GM21786 (cell line): ENCODE data around the gene C8B.

Source experiments
- ATAC-seq: cut with Tn5 transposase; IDR thresholded peaks from one replicate; pipeline ENCODE4 v1.9.1; 2021; ENCODE audit not compliant: unreplicated experiment

The C8B gene

GRCh38 chr1:56965916-56966697 is at the start of gene C8B:
C8B (minus strand) TSS chr1:56966015; CDS start chr1:56965948, 67 bp downstream.
- ATAC-seq: no peak

- ATAC-seq: no peak
Observed at GRCh38 chr1:57015071-57015470, 49.3 kb upstream of the C8B start.

GRCh38 chr1:57013522-57013921 is 47.7 kb upstream of the C8B start:
- no peak for ATAC-seq

GRCh38 chr1:57012315-57012714 is 46.5 kb upstream of the C8B start:
- no peak for ATAC-seq

DNA sequence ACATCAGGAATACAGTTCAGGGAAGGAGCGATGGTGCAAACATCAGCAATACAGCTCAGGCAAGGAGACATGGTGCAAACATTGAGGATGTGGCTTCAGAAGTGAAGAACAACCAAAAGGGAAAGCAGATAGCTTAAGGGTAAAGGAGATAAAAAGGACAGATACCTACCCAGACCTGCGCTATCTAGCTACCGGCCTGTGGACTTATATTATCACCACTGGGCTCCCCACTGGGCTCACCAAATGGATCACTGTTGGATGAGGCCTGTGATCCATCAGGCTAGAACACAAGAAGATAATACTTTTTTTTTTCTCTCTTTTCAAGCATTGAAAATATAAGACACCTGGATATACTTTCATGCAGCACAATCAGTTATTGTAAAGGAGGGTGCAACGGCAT is 44.7 kb upstream of the C8B start:
- no peak for ATAC-seq

DNA sequence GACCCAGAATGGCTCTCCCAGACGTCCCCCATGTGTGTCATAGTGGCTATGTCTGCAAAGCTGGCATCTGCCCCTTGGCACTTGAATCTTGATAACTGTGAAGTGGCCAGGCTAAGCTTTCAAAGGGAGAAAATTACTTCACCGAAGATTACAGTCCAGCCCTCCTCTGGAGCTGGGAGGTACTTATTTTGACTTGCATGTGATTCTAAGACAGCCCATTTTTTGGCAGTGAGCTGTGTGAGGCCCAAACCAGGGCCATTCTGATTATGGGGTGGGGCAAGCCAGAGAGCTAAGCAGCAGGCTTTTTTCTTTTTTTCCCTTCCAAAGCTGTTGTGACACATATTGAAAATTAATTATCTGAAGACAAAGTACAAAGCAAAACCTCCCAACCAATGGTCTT is 42.1 kb upstream of the C8B start:
- no peak for ATAC-seq

DNA sequence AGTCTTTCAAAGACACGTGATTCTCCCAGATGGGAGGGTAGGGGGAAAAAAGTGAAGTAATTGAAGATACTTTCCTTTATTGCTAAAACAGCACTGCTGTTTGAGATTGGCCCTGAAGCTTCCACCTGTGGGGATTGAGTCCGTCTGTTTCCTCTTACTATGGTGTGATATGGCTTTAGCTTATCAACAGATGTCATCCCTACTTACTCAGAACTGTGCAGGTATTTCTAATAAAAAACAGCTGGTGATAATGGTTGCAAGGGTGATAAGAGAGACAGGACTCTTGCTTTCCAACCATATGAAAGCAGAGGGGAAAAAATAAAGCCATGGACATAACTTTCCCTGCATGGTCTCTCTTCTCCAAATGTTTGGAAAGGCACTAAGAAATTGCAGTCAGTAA is 41.7 kb upstream of the C8B start:
- no peak for ATAC-seq

DNA sequence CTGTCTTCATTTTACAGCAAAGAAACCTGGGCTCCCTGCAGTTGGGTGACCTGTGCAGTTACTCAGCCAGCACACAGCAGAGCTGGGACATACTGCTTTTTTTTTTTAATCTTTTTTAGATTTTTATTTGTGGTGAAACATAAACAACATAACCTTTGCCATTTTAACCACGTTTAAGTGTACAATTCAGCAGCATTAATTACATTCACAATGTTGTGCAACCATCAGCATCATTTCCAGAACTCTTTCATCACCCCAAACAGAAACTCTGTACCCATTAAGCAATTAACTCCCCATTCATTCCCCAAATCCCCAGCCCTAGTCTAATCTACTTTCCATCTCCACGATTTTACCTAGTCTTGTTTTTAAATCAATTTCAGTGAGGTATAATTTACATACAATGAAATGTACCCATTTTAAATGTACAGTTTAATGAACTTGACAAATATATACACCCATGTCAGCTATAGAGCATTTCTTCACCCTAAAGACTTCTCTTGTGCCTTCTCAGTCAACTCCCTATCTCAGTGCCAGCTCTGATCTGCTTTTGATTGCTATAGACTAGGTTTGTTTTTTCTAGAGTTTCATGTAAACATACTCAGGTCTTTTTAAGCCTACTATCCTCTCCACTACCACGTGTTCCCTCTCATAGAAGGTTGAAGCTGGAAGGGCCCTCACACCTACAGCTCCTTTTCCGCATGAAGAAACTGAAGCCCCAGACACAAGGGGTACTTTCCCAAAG is 37.8 kb upstream of the C8B start:
- no peak for ATAC-seq

- ATAC-seq: no peak
Observed at GRCh38 chr1:56995414-56996100, 29.7 kb upstream of the C8B start.

DNA sequence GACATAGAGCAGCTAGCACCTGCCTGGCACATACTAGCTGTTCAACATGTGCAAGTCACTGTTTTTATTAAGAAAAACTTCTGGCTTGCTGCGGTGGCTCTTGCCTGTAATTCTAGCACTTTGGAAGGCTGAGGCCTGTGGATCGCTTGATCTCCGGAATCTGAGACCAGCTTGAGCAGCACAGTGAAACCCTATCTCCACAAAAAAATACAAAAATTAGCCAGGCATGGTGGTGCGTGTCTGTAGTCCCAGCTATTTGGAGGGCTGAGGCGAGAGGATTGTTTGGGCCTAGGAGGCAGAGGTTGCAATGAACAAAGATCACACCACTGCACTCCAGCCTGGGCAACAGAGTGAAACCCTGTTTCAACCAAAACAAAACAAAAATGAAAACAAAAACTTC is 27.7 kb upstream of the C8B start:
- no peak for ATAC-seq

GRCh38 chr1:56992318-56993125 is 26.7 kb upstream of the C8B start:
- no peak for ATAC-seq

- no peak for ATAC-seq
Observed at GRCh38 chr1:56991576-56991975, 25.8 kb upstream of the C8B start.

DNA sequence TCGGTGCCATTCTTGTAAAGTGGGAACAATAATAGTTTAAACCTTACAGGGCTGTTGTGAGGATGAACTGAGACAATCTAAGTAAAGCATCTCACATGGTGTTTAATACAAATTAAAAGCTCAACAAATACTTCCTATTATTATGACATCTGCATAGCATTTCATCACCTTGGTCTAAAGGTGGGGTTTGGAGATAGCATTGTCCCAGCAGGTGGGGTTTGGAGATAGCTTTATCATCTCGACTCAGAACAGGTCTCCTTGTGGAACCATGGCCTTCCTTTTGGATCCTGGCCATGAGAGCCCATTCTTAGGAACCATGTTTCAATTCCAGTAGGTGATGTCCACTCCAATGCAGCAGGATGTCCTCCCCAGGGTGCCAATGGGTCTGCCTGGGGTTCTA is 20.6 kb upstream of the C8B start:
- ATAC-seq: no peak

DNA sequence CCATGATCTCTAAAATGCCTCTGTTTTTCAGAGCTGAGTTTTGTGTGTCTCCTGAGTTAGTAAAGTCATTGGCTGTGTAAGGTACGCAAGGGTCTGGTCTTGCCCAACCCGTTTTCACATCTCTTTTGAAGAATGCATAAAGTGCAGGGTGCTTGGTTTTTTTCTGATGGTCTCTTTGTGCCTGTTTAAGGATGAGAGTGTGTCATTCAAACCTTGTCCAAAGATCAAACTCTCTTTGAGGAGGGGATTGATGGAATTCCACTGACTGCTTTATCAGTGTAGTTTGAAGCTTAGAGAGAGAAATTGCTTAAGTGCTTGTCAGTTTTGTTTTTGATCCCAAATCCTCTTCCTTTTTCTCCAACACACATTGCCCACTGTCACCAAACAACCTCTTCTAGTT is 20.0 kb upstream of the C8B start:
- ATAC-seq: no peak

GRCh38 chr1:56983484-56983883 is 17.7 kb upstream of the C8B start:
- no peak for ATAC-seq

- no peak for ATAC-seq
Observed at GRCh38 chr1:56979986-56980755, 14.4 kb upstream of the C8B start.

- no peak for ATAC-seq
Observed at GRCh38 chr1:56978819-56979218, 13.0 kb upstream of the C8B start.

GRCh38 chr1:56977910-56978309 is 12.1 kb upstream of the C8B start:
- ATAC-seq: no peak

- ATAC-seq: no peak
Observed at GRCh38 chr1:56975446-56975845, 9.6 kb upstream of the C8B start.
